ENCODE data around the gene POM121C. TPM values are rescaled to one million over a fixed set of nuclear protein-coding genes. Genes with fewer than 3 reads are reported as not detected.

Gene POM121C
- total RNA-seq = 13.0 and 18.8 TPM in 2 replicates

GRCh38 chr7:75485979-75486643 lies at the start of gene POM121C:
Gene POM121C (minus strand): TSS chr7:75486299. CDS start chr7:75441496, 44,803 bp downstream.

GRCh38 chr7:75492020-75492419 lies 5.9 kb upstream of the POM121C start, which contains the start of gene SPDYE5:
Gene SPDYE5 (plus strand): TSS chr7:75492320. CDS start chr7:75494048, 1,728 bp downstream.

GRCh38 chr7:75395329-75395728 lies 90.8 kb downstream of the POM121C start, which contains the start of gene TRIM73:
Gene TRIM73 (plus strand): TSS chr7:75395629. CDS start chr7:75398934, 3,305 bp downstream.

Other genes with a start within 250 kb of the POM121C start
- gene TRIM73, start 90.7 kb downstream of the POM121C start, total RNA-seq = 0.12 and 0.59 TPM in 2 replicates
- gene SPDYE5, start 6.0 kb upstream of the POM121C start, total RNA-seq = not detected in 2 replicates

All from cardiac ventricle fibroblast (primary cell).